Neural cell (in vitro differentiated cells): ENCODE measurements around the gene KCNK17. TPM values are rescaled to one million over a fixed set of nuclear protein-coding genes. Genes with fewer than 3 reads are reported as not detected.

Experiments
- H2AFZ ChIP-seq: fragments of 200-600, 300-800 bp; sonication (generic), shearing (Covaris generic); 2 replicates; pipeline ENCODE4 v1.6.0; 2014; ENCODE audit warnings: low read depth, mild to moderate bottlenecking, antibody characterized with exemption, low read length, moderate library complexity
- H3F3A ChIP-seq: fragments of 200-600 bp; shearing (Covaris generic); 2 replicates; pipeline ENCODE4 v1.6.1; 2016; ENCODE audit warnings: mild to moderate bottlenecking, moderate library complexity, mixed read lengths, antibody characterized with exemption, low read length; ENCODE audit not compliant: insufficient read depth, poor library complexity, severe bottlenecking
- H3K27ac ChIP-seq: fragments of 200-600, 300-800 bp; sonication (generic), shearing (Covaris generic); 2 replicates; pipeline ENCODE4 v1.5.1; 2014; ENCODE audit warnings: mild to moderate bottlenecking, low read length, moderate library complexity
- H3K27me3 ChIP-seq: fragments of 300-800, 200-600 bp; sonication (generic), shearing (Covaris generic); 2 replicates; pipeline ENCODE4 v1.6.0; 2014; ENCODE audit warnings: mild to moderate bottlenecking, low read depth, low read length, moderate library complexity; ENCODE audit not compliant: insufficient read depth
- H3K36me3 ChIP-seq: fragments of 300-800, 200-600 bp; sonication (generic), shearing (Covaris generic); 2 replicates; pipeline ENCODE4 v1.5.1; 2014; ENCODE audit warnings: mild to moderate bottlenecking, antibody characterized with exemption, low read length, moderate library complexity; ENCODE audit not compliant: insufficient read depth
- H3K4me2 ChIP-seq: fragments of 300-800, 200-600 bp; sonication (generic), shearing (Covaris generic); 2 replicates; pipeline ENCODE4 v1.6.0; 2014; ENCODE audit warnings: mild to moderate bottlenecking, low read length
- H3K4me3 ChIP-seq: fragments of 300-800, 200-600 bp; sonication (generic), shearing (Covaris generic); 2 replicates; pipeline ENCODE4 v1.5.1; 2014; ENCODE audit warnings: mild to moderate bottlenecking, low read length, moderate library complexity
- H3K79me2 ChIP-seq: fragments of 200-600 bp; shearing (Covaris generic); replicated peaks from 2 replicates; pipeline ENCODE4 v1.6.0; 2014; ENCODE audit warnings: mild to moderate bottlenecking, low read length, moderate library complexity; ENCODE audit not compliant: insufficient read depth
- H3K9ac ChIP-seq: fragments of 300-800, 200-600 bp; sonication (generic), shearing (Covaris generic); 2 replicates; pipeline ENCODE4 v1.6.1; 2016; ENCODE audit warnings: mild to moderate bottlenecking, low read length, mixed read lengths
- H3K9me2 ChIP-seq: fragments of 200-600 bp; shearing (Covaris generic); 2 replicates; pipeline ENCODE4 v1.6.1; 2016; ENCODE audit warnings: mild to moderate bottlenecking, low read length, mixed read lengths; ENCODE audit not compliant: insufficient read depth
- H3K9me3 ChIP-seq: fragments of 200-600, 300-800 bp; sonication (generic), shearing (Covaris generic); 2 replicates; pipeline ENCODE4 v1.6.1; 2016; ENCODE audit warnings: mild to moderate bottlenecking, mixed run types, low read length, moderate library complexity, mixed read lengths
- H4K20me1 ChIP-seq: fragments of 200-600 bp; shearing (Covaris generic); 2 replicates; pipeline ENCODE4 v1.6.1; 2016; ENCODE audit warnings: mild to moderate bottlenecking, mixed run types; ENCODE audit not compliant: insufficient read depth
- EP300 ChIP-seq: fragments of 450-650 bp; conservative IDR thresholded peaks from 2 replicates; pipeline ENCODE4 v1.6.1; 2014; ENCODE audit warnings: antibody characterized with exemption, mild to moderate bottlenecking, moderate library complexity; ENCODE audit not compliant: poor library complexity, severe bottlenecking
- EZH2 ChIP-seq: fragments of 200-600, 300-800 bp; shearing (Covaris generic), sonication (generic); IDR thresholded peaks from 2 replicates; pipeline ENCODE4 v1.6.1; 2014; ENCODE audit warnings: antibody characterized with exemption, low read length, borderline replicate concordance, mild to moderate bottlenecking; ENCODE audit not compliant: insufficient read depth, poor library complexity, severe bottlenecking
- MXI1 ChIP-seq: fragments of 450-650 bp; conservative IDR thresholded peaks from 2 replicates; pipeline ENCODE4 v1.6.1; 2014; ENCODE audit warnings: antibody characterized with exemption, mild to moderate bottlenecking; ENCODE audit not compliant: poor library complexity, severe bottlenecking
- POLR2AphosphoS5 ChIP-seq: IDR thresholded peaks from 2 replicates; pipeline ENCODE4 v1.6.1; 2012
- RAD21 ChIP-seq: fragments of 450-650 bp; conservative IDR thresholded peaks from 2 replicates; pipeline ENCODE4 v1.6.1; 2014; ENCODE audit warnings: antibody characterized with exemption, mild to moderate bottlenecking, moderate library complexity
- REST ChIP-seq: IDR thresholded peaks from 2 replicates; pipeline ENCODE4 v1.6.1; 2012; ENCODE audit warnings: borderline replicate concordance
- SMC3 ChIP-seq: fragments of 450-650 bp; conservative IDR thresholded peaks from 2 replicates; pipeline ENCODE4 v1.6.1; 2014; ENCODE audit warnings: antibody characterized with exemption, mild to moderate bottlenecking, moderate library complexity; ENCODE audit not compliant: poor library complexity
- TAF1 ChIP-seq: IDR thresholded peaks from 2 replicates; pipeline ENCODE4 v1.6.1; 2012; ENCODE audit warnings: low read depth
- polyA plus RNA-seq: library from polyadenylated mRNA; depleted of rRNA; stranded (reverse); fragments of >200 nt; gene quantifications from 2 replicates; pipeline ENCODE4 v1.2.3, GENCODE V29; 2014
- TF ChIP-seq, protein P1 (sequence below): fragments of 450-650 bp; IDR thresholded peaks from 2 replicates; pipeline ENCODE4 v1.5.1; 2014; ENCODE audit warnings: antibody characterized with exemption, mild to moderate bottlenecking, moderate library complexity; ENCODE audit not compliant: poor library complexity, severe bottlenecking

The KCNK17 gene
- polyA plus RNA-seq, 1 donor from 2014 or later = 0.67 TPM

DNA sequence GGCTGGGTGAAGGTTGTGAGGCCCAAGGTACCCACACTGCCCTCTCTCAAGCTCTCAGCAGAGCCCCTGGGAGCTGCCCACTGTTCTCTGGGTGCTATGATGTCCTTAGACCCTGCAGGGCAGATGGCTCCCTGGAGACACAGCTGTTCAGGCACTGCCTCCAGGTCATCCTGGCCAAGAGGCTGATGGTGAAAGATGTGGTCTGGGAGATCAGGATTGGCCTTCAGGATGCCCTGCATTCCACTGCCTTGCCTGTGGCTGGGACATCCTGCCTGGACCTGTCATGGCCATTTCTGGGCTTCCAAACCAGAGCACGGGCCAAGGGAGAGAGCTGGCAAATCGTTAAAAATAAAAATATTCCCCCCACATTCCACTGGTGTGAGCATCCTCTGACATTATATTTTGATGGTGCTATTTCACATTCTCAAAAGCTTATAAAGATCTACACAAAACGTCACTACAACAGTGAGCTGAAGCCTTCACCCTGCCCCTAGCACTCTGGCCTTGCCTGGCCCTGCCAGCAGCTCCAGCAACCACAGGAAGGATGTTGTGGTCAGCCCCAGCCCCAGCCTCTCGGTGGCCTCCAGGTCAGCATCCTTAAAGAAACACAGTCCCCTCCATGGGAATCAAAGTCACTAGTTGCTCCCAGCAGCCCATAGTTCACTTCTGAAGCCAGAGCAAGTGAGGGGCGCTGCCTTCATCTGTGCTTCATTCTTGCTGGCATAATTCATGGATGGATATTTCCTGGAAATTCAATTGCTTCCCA is 21.7 kb upstream of the KCNK17 start:
- H3K9me2 ChIP-seq = no peaks in the 10 kb centered on the region
- H2AFZ ChIP-seq = no peak overlapping the region
- H3K27me3 ChIP-seq = no peaks in the 10 kb centered on the region
- no peaks in the 10 kb centered on the region for H3F3A ChIP-seq
- H3K79me2 ChIP-seq = no peaks in the 10 kb centered on the region
- H3K9me3 ChIP-seq = no peaks in the 10 kb centered on the region
- no peak overlapping the region for H3K4me2 ChIP-seq
- no peak overlapping the region for H3K9ac ChIP-seq
- no peaks in the 10 kb centered on the region for H4K20me1 ChIP-seq
- no peaks in the 10 kb centered on the region for H3K36me3 ChIP-seq
- H3K27ac ChIP-seq = no peak overlapping the region
- TF ChIP-seq EZH2 = no peak
- TF ChIP-seq TAF1 = no peak
- TF ChIP-seq REST = no peak
- no peak for TF ChIP-seq EP300
- TF ChIP-seq MXI1 = no peak
- no peak for TF ChIP-seq RAD21
- no peak for TF ChIP-seq SMC3
- TF ChIP-seq, protein P1, sequence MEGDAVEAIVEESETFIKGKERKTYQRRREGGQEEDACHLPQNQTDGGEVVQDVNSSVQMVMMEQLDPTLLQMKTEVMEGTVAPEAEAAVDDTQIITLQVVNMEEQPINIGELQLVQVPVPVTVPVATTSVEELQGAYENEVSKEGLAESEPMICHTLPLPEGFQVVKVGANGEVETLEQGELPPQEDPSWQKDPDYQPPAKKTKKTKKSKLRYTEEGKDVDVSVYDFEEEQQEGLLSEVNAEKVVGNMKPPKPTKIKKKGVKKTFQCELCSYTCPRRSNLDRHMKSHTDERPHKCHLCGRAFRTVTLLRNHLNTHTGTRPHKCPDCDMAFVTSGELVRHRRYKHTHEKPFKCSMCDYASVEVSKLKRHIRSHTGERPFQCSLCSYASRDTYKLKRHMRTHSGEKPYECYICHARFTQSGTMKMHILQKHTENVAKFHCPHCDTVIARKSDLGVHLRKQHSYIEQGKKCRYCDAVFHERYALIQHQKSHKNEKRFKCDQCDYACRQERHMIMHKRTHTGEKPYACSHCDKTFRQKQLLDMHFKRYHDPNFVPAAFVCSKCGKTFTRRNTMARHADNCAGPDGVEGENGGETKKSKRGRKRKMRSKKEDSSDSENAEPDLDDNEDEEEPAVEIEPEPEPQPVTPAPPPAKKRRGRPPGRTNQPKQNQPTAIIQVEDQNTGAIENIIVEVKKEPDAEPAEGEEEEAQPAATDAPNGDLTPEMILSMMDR = no peak
- no peak for TF ChIP-seq POLR2AphosphoS5
- H3K4me3 ChIP-seq = no peak overlapping the region

- Histone ChIP-seq H3K27me3 (no peaks in the 10 kb centered on the region), H3K36me3 (no peaks in the 10 kb centered on the region), H4K20me1 (no peaks in the 10 kb centered on the region), H3K27ac (no peak overlapping the region), H3F3A (no peaks in the 10 kb centered on the region), H3K4me3 (no peak overlapping the region), H3K4me2 (no peak overlapping the region), H3K79me2 (no peaks in the 10 kb centered on the region), H3K9ac (no peak overlapping the region), H3K9me3 (no peaks in the 10 kb centered on the region), H2AFZ (no peak overlapping the region), H3K9me2 (no peaks in the 10 kb centered on the region)
- no peak for TF ChIP-seq EZH2
- TF ChIP-seq REST = no peak
- no peak for TF ChIP-seq MXI1
- TF ChIP-seq TAF1 = no peak
- no peak for TF ChIP-seq EP300
- no peak for TF ChIP-seq POLR2AphosphoS5
- TF ChIP-seq RAD21 = no peak
- TF ChIP-seq, protein P1 = no peak
- TF ChIP-seq SMC3 = no peak
Observed at GRCh38 chr6:39333644-39334438, 19.6 kb upstream of the KCNK17 start.
